Bronchus fibroblast of lung (primary cell): ENCODE results near the gene KBTBD13. TPM values are rescaled to one million over a fixed set of nuclear protein-coding genes. Genes with fewer than 3 reads are reported as not detected.

Experiments
- total RNA-seq: library from RNA; depleted of rRNA; stranded (reverse); fragments of >200 nt; gene quantifications from 2 replicates; pipeline ENCODE4 v1.2.3, GENCODE V29; 2015

The KBTBD13 gene
- total RNA-seq, result not detected in 2 replicates

GRCh38 chr15:65076486-65077290, at the start of gene KBTBD13:
KBTBD13 (plus strand) TSS chr15:65076746; CDS start chr15:65076816, 70 bp downstream.

GRCh38 chr15:65028921-65029735, 47.4 kb upstream of the KBTBD13 start, which contains the start of gene MTFMT:
MTFMT (minus strand) TSS chr15:65029639; CDS start chr15:65029613, 26 bp downstream.

GRCh38 chr15:65044724-65045481, 31.6 kb upstream of the KBTBD13 start, which contains the start of gene SLC51B:
SLC51B (plus strand) TSS chr15:65045387; CDS start chr15:65050005, 4,618 bp downstream.

GRCh38 chr15:65067645-65068402, 8.7 kb upstream of the KBTBD13 start, which contains the start of gene RASL12:
RASL12 (minus strand) TSS chr15:65067991; CDS start chr15:65067835, 156 bp downstream.

GRCh38 chr15:65115086-65115485, 38.5 kb downstream of the KBTBD13 start, which contains the start of gene UBAP1L:
UBAP1L (minus strand) TSS chr15:65115200; CDS start chr15:65106215, 8,985 bp downstream.

Other genes with a start within 250 kb of the KBTBD13 start
- gene PLEKHO2, start 234.8 kb upstream of the KBTBD13 start, total RNA-seq, result 19.7 and 20.5 TPM in 2 replicates
- 2.5 and 2.7 TPM in 2 replicates for gene ANKDD1A, start 164.8 kb upstream of the KBTBD13 start, total RNA-seq
- 63.9 and 65.7 TPM in 2 replicates for gene SPG21, start 86.8 kb upstream of the KBTBD13 start, total RNA-seq
- gene MTFMT, start 47.1 kb upstream of the KBTBD13 start, total RNA-seq, result 24.7 and 29.9 TPM in 2 replicates
- not detected in 2 replicates for gene SLC51B, start 31.4 kb upstream of the KBTBD13 start, total RNA-seq
- 8.5 and 10.4 TPM in 2 replicates for gene RASL12, start 8.8 kb upstream of the KBTBD13 start, total RNA-seq
- under 0.01 and 0.30 TPM in 2 replicates for gene UBAP1L, start 38.5 kb downstream of the KBTBD13 start, total RNA-seq
- gene PDCD7, start 57.1 kb downstream of the KBTBD13 start, total RNA-seq, result 11.7 and 13.8 TPM in 2 replicates
- 19.3 and 19.5 TPM in 2 replicates for gene CLPX, start 108.6 kb downstream of the KBTBD13 start, total RNA-seq
- under 0.01 and 0.17 TPM in 2 replicates for gene CILP, start 134.7 kb downstream of the KBTBD13 start, total RNA-seq
- gene PARP16, start 210.1 kb downstream of the KBTBD13 start, total RNA-seq, result 5.1 and 7.1 TPM in 2 replicates
- gene RNU5A-1, start 219.3 kb downstream of the KBTBD13 start, total RNA-seq, result not detected in 2 replicates
- not detected in 2 replicates for gene RNU5B-1, start 227.9 kb downstream of the KBTBD13 start, total RNA-seq